ENCODE results near the gene U2AF2.

DNA sequence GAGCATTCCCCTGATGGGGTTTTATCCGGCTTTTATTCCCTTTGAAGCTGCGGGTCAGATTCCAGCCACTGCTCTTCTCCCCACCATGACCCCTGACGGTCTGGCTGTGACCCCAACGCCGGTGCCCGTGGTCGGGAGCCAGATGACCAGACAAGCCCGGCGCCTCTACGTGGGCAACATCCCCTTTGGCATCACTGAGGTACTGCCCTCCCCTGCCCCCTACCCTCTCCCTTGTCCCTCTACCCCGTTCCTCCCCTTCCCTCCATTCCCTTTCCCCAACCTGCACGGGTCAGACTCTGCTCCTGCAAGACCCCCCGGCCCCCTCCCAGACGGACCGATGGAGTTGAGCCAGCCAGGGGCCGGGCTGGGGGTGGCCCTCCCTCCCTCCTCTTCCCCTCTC, 6.2 kb downstream of the U2AF2 start:
- no peak for TF ChIP-seq CTCF (conservative IDR thresholded peaks at IDR 0.05; ENCODE audit: low read depth, low read length)
- TF ChIP-seq EZH2 (IDR thresholded peaks at IDR 0.05; ENCODE audit: borderline replicate concordance, low read depth, low read length, poor library complexity, severe bottlenecking) = no peak
